EH (cell line): ENCODE measurements around the gene PLA2G5.
"Not testable (repeated sequence)": the region's sequence is repeated elsewhere in the genome, so short reads cannot be mapped to it uniquely, and the experiment has no call there.

Experiments used
- DNase-seq: peaks from one replicate; pipeline ENCODE4 v3.0.0-alpha.2; 2015; ENCODE audit warnings: low read depth

Gene PLA2G5

DNA sequence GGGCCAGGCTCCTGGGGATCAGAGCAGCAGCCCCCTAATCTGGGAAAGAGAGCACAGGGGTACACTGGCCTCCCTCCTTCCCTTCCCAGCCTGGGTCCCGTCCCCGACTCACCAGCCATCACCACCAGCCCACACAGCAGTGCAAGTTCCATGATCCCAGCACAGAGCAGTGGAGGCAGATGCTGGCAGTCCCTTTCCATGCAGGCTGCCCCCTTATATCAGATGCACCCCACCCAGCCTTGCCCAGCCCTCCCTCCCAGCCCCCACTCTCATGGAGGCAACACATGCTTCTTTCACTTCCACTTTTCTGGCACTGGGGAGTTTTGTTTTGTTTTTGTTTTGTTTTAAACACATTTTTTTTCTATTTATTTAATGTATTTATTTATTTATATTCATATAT lies 49.4 kb downstream of the PLA2G5 start, which contains the start of gene PLA2G2D:
Gene PLA2G2D (minus strand): TSS at position 190 of the 400 bp plus-strand sequence. CDS start 38 bp downstream, at position 152.
- DNase-seq, result no peak

DNA sequence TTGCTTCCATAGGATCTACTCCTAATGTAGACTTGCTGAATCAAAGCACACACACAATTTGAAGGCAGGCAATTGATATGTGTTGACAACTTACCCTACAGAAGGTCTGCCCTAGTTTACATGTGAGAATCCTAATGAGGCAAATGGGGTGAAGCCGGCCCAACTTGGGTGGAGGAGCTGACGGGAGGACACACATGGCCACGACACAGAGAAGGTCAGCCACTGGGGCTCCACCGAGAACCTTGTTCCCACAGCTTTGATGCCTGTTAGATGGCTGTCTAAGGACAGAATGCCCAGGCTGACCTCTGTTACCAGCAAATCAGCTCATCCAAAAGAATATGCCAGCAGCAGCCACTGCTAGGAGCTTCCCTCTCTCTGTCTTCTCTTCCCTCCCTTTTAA lies 50.8 kb downstream of the PLA2G5 start:
- DNase-seq, result no peak

GRCh38 chr1:20123722-20124455 lies 53.9 kb downstream of the PLA2G5 start:
- DNase-seq, result no peak

DNA sequence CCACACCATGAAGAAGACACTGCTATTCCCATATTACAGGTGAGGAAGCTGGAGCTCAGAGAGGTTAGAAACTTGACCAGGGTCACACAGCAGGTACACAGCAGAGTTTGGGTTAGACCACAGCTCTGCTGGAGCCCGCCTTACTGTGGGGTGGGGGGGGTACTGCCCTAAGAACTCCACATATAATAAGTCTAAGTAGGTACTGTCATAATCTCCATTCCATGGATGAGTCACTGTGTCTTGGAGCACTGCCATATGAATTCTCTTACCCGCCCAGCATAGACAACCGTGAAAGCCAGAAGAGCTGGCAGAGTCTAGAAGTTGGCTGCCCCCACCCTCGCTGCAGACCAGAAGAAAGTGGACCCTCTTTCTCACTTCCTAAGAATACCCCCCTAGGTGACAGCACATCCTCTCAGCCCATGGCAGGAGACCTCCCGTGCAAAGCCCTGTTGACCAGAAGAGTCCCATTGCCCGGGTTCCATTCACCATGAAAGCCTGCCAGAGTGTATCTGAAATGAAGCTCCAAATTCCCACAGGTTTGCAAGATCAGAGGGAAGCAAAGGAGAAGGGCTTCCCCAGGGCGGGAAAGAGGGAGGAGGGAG lies 54.6 kb downstream of the PLA2G5 start:
- peak; percentile 78 for DNase-seq

DNA sequence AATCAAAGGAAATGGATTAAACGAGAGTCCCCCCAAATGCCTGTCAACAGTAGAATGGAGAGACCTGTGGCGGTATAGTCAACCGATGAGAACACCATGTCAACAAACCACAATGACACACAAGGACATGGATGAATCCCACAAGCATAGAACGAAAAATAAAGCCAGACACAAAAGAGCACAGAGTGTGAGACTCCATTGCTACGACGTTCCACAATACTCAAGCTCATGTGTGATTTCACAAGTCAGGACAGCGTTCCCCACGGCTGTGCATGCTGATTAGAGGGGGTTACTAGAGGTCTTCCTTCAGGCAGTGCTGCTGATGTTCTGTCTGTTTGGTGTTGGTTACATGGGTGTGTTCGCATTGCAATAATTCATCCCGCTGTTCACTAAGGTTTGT lies 55.1 kb downstream of the PLA2G5 start:
- DNase-seq, result no peak

DNA sequence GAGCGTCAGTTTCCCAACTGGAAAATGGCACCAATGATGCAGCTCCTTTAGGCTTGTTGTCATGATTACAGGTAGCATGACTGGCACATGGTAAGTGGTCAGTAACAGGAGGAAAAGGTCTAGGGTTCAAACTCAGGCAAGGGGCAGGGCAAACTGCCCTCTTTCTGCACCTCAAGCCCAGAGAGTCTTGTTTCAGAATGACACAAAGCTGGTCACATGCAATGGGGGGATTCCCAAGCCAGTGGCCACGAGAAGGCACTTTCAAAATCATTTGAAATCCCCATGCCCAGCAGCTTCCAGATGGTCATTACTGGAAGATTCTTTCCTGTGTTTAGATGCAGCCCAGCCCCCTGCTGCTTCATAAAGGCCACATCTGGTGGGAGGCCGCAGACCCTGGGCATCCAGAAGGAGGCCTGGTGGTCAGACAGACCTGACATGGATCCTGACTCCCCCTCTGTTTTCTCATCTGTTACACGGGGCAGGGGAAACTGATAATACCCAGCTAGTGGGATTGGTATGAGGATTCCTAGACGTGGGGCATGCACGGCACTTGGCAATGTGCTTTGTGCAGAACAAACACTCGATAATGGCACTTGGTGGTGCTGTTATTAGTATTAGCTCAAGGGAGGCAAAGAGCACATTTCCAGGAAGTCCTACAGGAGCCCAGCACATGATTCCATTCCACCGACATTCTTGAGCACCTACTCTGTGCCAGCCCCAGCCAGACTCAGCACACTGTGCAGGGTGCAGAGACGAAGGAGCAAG lies 56.2 kb downstream of the PLA2G5 start:
- DNase-seq, result no peak

- no peak for DNase-seq
These were observed 56.9 kb downstream of the PLA2G5 start for GRCh38 chr1:20126806-20127440.

DNA sequence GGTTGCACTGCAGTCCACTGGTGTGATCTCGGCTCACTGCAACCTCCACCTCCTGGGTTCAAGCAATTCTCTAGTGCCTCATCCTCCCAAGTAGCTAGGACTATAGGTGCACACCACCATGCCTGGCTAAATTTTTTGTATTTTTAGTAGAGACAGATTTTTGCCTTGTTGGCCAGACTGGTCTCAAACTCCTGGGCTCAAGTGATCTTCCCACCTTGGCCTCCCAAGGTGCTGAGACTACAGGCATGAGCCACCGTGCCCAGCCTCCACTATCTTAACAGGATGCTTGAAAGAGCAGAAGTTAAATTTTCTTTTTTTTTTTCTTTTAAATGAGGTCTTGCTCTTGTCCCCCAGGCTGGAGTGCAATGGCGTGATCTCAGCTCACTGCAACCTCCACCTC lies 60.5 kb downstream of the PLA2G5 start:
- DNase-seq, result not testable (repeated sequence)

DNA sequence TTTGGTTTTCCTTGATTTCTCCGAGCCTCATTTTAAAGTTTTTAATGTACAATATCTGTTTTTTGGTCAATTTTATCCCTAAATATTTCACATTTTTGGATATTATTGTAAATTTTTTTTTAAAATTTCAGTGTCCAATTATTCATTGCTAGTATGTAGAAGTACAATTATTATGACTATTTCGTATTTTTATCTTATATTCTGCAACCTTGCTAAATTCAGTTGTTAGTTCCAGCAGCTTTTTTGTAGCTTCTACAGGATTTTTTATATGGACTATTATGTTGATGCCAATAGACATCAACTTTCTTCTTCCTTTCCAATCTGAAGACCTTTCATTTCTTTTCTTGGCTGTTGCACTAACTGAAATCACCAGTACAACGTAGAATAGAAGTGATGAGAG lies 65.0 kb downstream of the PLA2G5 start:
- no peak for DNase-seq

GRCh38 chr1:20136249-20136648 lies 66.3 kb downstream of the PLA2G5 start:
- no peak for DNase-seq

DNA sequence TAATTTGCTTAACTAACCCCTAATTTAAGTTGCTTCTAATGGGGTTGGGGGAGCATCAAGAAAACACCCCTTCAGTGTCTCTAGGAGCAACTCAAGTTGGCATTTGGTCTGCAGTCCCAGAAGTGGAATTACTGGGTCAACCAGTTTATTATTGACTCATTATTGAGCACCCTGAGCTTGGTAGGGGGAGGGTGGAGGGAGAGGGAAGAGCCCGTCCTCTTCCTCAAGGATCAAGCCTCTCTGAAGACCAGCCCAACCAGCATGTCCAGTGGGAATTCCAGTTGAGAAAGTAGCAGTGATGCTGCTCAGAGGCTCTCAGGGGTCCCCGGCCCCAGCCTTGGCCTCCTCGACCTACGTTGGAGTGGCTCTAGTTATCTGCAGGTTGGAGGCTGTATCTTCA lies 67.1 kb downstream of the PLA2G5 start:
- DNase-seq, result no peak

DNA sequence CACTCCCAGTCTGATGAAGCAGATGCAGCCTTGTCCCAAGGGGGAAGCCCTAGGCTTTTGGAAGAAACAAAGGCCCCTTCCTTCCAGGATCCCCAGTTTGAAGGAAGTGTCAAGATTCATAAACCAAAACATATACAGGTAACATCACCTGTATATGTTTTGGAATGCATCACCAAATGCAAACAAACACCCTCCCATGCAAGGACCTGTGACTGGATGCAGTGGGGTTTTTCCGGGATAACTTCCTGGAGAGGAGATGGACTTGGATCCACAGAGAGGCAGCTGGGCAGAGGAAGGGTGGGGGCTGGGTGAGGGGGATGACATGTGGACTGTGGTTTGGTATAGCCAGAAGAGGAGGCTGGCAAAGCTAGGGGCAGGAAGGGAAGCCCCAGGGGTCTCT lies 67.6 kb downstream of the PLA2G5 start:
- no peak for DNase-seq

GRCh38 chr1:20138346-20138745 lies 68.4 kb downstream of the PLA2G5 start:
- DNase-seq, result no peak

DNA sequence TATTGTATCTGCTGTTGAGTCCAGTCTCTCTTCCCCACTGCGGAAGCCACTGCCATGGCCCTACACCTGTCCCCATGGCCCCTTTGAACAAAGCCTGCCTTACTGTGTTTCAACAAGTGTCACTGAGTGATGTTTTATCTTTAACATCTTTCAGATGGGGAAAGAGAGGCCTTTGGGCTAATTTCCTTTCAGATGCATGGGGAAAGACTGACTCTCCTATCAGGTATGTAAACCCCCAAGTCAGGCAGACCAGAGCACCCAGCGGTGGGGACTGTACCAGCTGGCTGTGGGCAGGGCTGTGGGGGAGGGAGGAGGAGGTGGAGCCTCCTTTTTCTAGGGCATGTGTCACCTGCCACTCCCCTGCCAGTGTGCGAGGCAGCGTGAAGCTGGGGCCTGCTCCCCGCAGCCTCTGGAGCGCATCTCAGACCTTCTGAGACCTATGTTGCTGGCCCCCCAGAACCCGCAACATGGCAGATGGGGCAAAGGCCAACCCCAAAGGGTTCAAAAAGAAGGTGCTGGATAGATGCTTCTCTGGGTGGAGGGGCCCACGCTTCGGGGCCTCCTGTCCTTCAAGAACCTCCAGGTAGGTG lies 69.1 kb downstream of the PLA2G5 start, which contains the start of gene PLA2G2F:
Gene PLA2G2F (plus strand): TSS at position 363 of the 590 bp plus-strand sequence. CDS start 105 bp downstream, at position 468.
- no peak for DNase-seq

- no peak for DNase-seq
These were observed 70.0 kb downstream of the PLA2G5 start for GRCh38 chr1:20139776-20140612.

DNA sequence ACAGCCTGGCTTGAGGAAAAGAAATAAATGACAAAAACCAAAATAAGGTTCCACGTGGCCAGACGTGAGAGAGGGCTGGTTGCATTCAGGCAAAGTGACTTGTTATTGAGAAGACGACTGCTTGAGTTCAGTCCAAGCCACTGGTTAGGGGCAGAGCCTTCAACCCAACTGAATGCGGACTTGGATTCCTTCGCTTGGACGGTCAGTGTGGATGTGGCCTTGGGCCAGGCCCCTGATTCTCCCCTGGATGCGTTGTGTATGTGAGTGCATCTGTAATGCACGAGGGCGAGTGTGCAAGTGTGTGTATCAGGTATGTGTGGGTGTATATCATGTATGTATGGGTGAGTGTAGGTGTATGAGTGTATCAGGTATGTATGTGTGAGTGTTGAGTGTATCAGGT lies 71.0 kb downstream of the PLA2G5 start:
- DNase-seq, result no peak

- DNase-seq, result no peak
These were observed 71.5 kb downstream of the PLA2G5 start for GRCh38 chr1:20141466-20141865.
